RWPE1 (cell line): ENCODE measurements around the gene KLHL21.

Experiments used
- CTCF ChIA-PET: fragments of 350-600 bp; sonication (Branson Sonifier 250); formaldehyde crosslinking; extraction: SDS; loops from one replicate; lab custom pipeline; 2021; lab: Yijun Ruan, JAX
- POLR2A ChIA-PET: fragments of 400-600 bp; formaldehyde crosslinking; extraction: SDS; loops from one replicate; lab custom pipeline; 2020; ENCODE audit warnings: antibody characterized with exemption; ENCODE audit not compliant: low non-redundant PET; lab: Yijun Ruan, JAX
- DNase-seq: peaks from one replicate; pipeline ENCODE4 v3.0.0; 2012; ENCODE audit warnings: low spot score
- H3K27ac ChIP-seq: fragments of 450-650 bp; 2 replicates; pipeline ENCODE4 v1.5.1; 2017
- TF ChIP-seq, protein P1 (sequence below): fragments of 450-650 bp; conservative IDR thresholded peaks from 2 replicates; pipeline ENCODE4 v1.5.1; 2017; ENCODE audit warnings: low read depth, mild to moderate bottlenecking

KLHL21 gene

DNA sequence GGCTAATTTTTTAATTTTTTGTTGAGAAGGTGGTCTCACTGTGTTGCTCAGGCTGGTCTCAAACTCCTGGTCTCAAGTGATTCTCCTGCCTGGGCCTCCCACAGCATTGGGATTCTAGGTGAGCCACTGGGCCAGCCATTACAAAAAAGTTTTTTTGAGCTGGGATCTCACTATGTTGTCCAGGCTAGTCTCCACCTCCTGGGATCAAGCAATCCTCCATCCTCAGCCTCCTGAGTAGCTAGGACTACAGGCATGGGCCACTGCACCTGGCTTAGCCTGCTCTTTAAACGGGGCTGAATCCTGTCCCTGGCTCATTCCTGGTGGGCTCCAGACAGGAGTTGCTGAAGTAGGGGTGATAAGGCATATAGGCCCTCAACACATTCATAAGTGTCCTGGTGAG, 45.1 kb downstream of the KLHL21 start:
- POLR2A ChIA-PET: no interaction called here
- TF ChIP-seq, protein P1, sequence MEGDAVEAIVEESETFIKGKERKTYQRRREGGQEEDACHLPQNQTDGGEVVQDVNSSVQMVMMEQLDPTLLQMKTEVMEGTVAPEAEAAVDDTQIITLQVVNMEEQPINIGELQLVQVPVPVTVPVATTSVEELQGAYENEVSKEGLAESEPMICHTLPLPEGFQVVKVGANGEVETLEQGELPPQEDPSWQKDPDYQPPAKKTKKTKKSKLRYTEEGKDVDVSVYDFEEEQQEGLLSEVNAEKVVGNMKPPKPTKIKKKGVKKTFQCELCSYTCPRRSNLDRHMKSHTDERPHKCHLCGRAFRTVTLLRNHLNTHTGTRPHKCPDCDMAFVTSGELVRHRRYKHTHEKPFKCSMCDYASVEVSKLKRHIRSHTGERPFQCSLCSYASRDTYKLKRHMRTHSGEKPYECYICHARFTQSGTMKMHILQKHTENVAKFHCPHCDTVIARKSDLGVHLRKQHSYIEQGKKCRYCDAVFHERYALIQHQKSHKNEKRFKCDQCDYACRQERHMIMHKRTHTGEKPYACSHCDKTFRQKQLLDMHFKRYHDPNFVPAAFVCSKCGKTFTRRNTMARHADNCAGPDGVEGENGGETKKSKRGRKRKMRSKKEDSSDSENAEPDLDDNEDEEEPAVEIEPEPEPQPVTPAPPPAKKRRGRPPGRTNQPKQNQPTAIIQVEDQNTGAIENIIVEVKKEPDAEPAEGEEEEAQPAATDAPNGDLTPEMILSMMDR: no peak
- no peak overlapping the region for H3K27ac ChIP-seq
- CTCF ChIA-PET: interaction anchor here (0.7 kb wide), 1 partner anchor 64 kb away, joined by 3 read pairs; no protein-coding TSS in a partner anchor
- DNase-seq: no peak

DNA sequence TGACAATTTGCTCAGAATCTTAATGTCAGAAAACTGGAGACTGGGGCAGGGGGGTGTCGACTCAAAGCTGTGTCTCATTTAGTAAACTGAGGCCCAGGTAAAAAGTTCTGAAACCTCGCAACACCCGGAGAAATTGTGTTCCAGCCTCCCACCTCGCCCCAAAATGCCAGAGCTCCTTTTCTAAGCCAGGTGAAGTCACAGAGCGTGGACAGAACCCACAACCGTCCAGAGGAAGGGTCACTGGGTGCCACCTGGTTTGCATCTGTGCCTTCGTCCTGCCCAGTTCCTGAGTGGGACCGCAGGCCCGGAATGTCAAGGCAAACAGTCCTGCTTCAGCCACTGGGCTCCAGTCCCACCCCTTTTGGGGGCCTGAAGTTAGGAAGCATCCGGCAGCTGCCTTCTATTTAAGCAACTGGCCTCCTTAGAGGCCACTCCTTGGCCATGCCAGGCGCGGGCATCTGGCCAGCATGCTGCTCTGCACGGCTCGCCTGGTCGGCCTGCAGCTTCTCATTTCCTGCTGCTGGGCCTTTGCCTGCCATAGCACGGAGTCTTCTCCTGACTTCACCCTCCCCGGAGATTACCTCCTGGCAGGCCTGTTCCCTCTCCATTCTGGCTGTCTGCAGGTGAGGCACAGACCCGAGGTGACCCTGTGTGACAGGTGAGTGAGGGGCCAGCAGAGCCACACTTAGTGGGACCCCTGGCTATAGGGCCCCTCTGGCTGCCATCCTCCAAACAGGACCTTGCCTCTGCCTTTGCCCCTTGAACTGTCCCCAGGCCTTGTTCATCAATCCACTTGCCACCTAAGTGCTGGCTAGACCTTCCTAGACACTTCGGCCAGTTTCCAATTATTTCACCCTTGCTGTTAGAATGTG, 47.5 kb downstream of the KLHL21 start, which contains the start of gene TAS1R1:
Gene TAS1R1, plus strand, starts transcription at position 401 of the 872 bp plus-strand sequence. Its CDS starts 67 bp downstream, at position 468.
- POLR2A ChIA-PET: interaction anchor here (1.0 kb wide), 1 partner anchor 25 kb away, joined by 3 read pairs; the partner anchor contains the start of gene ZBTB48
- no peak for DNase-seq
- H3K27ac ChIP-seq: peak within 1 kb of the TSS; percentile 74
- CTCF ChIA-PET: interaction anchor here (0.6 to 1.5 kb wide), 15 partner anchors 8 to 1113 kb away, joined by 3 to 10 read pairs (median 3); no protein-coding TSS in a partner anchor
- TF ChIP-seq, protein P1: no peak

DNA sequence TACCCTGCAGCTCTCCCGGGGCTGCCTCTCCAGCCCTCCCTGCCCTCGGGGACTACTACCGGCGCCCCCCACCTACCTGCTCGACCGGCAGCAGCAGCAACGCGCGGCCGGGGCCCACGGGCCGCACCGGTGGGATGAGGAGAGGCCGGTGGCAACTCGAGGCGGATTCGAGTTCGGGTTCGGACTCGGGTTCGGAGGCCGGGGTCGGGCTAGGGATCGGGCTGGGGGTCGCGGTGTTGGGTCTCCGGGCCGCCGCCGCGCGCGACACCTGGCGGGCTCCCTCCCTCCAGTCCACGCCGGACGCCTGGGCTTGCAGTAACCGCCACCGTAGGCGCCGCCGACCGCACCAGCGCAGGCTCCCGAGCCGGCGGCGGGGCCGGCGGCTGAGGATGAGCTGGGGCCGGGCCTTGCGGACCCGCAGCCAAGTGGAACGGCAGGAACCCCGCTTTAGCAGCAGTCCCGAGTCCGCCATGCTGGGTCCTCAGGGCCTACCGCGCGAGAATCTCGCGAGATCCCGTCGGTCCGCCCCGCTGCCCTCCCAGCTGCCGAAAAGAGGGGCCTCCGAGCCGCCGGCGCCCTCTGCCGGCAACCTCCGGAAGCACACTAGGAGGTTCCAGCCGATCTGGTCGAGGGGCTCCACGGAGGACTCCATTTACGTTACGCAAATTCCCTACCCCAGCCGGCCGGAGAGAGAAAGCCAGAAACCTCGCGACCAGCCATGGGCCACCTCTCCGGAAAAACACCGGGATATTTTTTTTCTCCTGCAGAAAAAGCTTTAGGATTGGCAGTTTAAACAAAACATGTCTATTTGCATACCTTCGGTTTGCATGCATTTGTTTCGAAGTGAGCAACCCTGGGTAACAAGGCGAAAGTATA, 48.4 kb downstream of the KLHL21 start, which contains the start of gene NOL9:
Gene NOL9, minus strand, starts transcription at position 483 of the 876 bp plus-strand sequence. Its CDS starts 11 bp downstream, at position 472.
- DNase-seq: peak; percentile 95
- H3K27ac ChIP-seq: peak within 1 kb of the TSS; percentile 74
- ChIA-PET POLR2A (interaction anchor here (1.0 kb wide), 1 partner anchor 26 kb away, joined by 3 read pairs; the partner anchor contains the start of gene ZBTB48), CTCF (interaction anchor here (0.6 to 1.5 kb wide), 19 partner anchors 8 to 1114 kb away, joined by 3 to 10 read pairs (median 3); no protein-coding TSS in a partner anchor)
- TF ChIP-seq, protein P1: peak; percentile 93

DNA sequence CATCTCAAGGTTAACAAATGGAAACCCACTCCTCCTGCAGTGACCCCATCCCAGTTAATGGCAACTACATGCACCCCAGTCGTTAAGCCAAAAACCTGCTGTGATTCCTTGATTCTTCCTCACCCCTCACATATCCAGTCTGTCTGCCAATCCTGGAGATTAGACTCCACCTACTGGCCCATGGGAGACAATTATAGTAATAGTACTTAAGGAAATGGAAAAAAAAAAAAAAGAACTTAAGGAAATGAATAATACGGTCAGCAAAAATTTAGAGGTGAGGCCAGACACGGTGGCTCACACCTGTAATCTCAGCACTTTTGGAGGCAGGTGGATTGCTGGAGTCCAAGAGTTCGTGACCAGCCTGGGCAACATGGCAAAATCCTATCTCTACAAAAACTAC, 55.4 kb downstream of the KLHL21 start:
- peak overlapping the region; percentile 58 for H3K27ac ChIP-seq
- TF ChIP-seq, protein P1: no peak
- no peak for DNase-seq
- ChIA-PET POLR2A (no interaction called here), CTCF (no interaction called here)

DNA sequence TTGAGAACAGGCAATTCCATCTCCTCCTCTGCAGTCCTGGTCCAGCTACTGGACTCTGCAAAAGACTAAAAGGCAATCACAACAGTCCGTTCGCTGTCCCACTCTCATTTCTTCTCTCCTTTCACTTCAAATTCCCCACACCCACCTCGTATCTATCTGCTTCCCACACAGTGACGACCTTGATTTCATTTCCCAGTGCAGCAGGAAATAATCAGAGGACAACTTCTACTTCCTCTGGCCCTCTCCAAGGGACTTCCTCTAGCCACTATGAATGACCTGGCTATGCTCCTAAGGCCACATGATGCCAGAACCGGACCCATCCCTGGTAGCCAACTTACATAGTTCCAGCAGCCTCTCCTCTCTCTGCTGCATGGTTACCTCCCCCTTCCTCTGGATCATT, 56.3 kb downstream of the KLHL21 start:
- peak overlapping the region; percentile 58 for H3K27ac ChIP-seq
- TF ChIP-seq, protein P1: no peak
- ChIA-PET POLR2A (no interaction called here), CTCF (no interaction called here)
- no peak for DNase-seq
